IMR-90 (cell line): ENCODE data around the gene HOXC13. TPM values are rescaled to one million over a fixed set of nuclear protein-coding genes. Genes with fewer than 3 reads are reported as not detected.

Experiments
- ATAC-seq: fragments of 200-7000 bp; cut with Tn5 transposase; 2 replicates; pipeline ENCODE4 v1.9.1; 2020; ENCODE audit warnings: low read depth, mild to moderate bottlenecking, moderate library complexity
- BruUV-seq: library from RNA; stranded (reverse); fragments of 400-500 nt; replicated peaks from 2 replicates; lab custom pipeline; 2021; lab: Mats Ljungman, UMichigan
- CTCF ChIA-PET: fragments of 300-600 bp; formaldehyde crosslinking; extraction: SDS; loops from one replicate; lab custom pipeline; 2021; ENCODE audit warnings: antibody characterized with exemption; lab: Yijun Ruan, JAX
- POLR2A ChIA-PET: fragments of 300-600 bp; sonication (Branson Sonifier 250); formaldehyde crosslinking; loops from one replicate; lab custom pipeline; 2022; ENCODE audit warnings: antibody characterized with exemption; ENCODE audit not compliant: unreplicated experiment; lab: Charles Lee
- DNase-seq: peaks from one replicate; pipeline ENCODE4 v3.0.0; 2013
- H2AFZ ChIP-seq: replicated peaks from 2 replicates; pipeline ENCODE3; 2013; ENCODE audit warnings: low read length, mild to moderate bottlenecking; ENCODE audit not compliant: poor library complexity
- H2AK5ac ChIP-seq: 2 replicates; pipeline ENCODE4 v1.6.1; 2013; ENCODE audit warnings: low read depth, low read length, inconsistent platforms
- H2AK9ac ChIP-seq: replicated peaks from 2 replicates; pipeline ENCODE3; 2013; ENCODE audit warnings: mild to moderate bottlenecking, low read depth, low read length, moderate library complexity; ENCODE audit not compliant: poor library complexity
- H2BK120ac ChIP-seq: 2 replicates; pipeline ENCODE4 v1.6.1; 2013; ENCODE audit warnings: low read depth, low read length, inconsistent platforms
- H2BK15ac ChIP-seq: 3 replicates; pipeline ENCODE4 v1.6.1; 2013; ENCODE audit warnings: low read depth, low read length, inconsistent platforms
- H2BK20ac ChIP-seq: 2 replicates; pipeline ENCODE4 v1.6.1; 2013; ENCODE audit warnings: low read depth, mild to moderate bottlenecking, inconsistent platforms, low read length, moderate library complexity
- H2BK5ac ChIP-seq: 2 replicates; pipeline ENCODE4 v1.6.1; 2013; ENCODE audit warnings: mild to moderate bottlenecking, low read depth, low read length, inconsistent platforms; ENCODE audit not compliant: poor library complexity, severe bottlenecking
- H3K14ac ChIP-seq: replicated peaks from 2 replicates; pipeline ENCODE4 v1.6.1; 2013; ENCODE audit warnings: low read depth, low read length, inconsistent platforms
- H3K18ac ChIP-seq: 2 replicates; pipeline ENCODE4 v1.6.1; 2013; ENCODE audit warnings: low read depth, low read length, control low read depth
- H3K23ac ChIP-seq: 2 replicates; pipeline ENCODE4 v1.6.1; 2013; ENCODE audit warnings: low read depth, low read length, inconsistent platforms
- H3K27ac ChIP-seq: 2 replicates; pipeline ENCODE4 v1.5.1; 2013; ENCODE audit warnings: mild to moderate bottlenecking, control low read depth, low read length; ENCODE audit not compliant: insufficient read depth
- H3K27me3 ChIP-seq: 2 replicates; pipeline ENCODE4 v1.6.1; 2013; ENCODE audit warnings: low read length; ENCODE audit not compliant: control insufficient read depth, insufficient read depth
- H3K36me3 ChIP-seq: 2 replicates; pipeline ENCODE4 v1.6.1; 2013; ENCODE audit warnings: low read length, mixed read lengths; ENCODE audit not compliant: control insufficient read depth, insufficient read depth
- H3K4ac ChIP-seq: 2 replicates; pipeline ENCODE4 v1.6.1; 2013; ENCODE audit warnings: low read depth, low read length, inconsistent platforms
- H3K4me1 ChIP-seq: 2 replicates; pipeline ENCODE4 v1.6.1; 2013; ENCODE audit warnings: low read length, mixed read lengths; ENCODE audit not compliant: control insufficient read depth, insufficient read depth
- H3K4me2 ChIP-seq: 2 replicates; pipeline ENCODE4 v1.6.1; 2013; ENCODE audit warnings: low read depth, mild to moderate bottlenecking, control low read depth, low read length, moderate library complexity
- H3K4me3 ChIP-seq: 2 replicates; pipeline ENCODE4 v1.5.1; 2013; ENCODE audit warnings: low read depth, mild to moderate bottlenecking, control low read depth, low read length, moderate library complexity; ENCODE audit not compliant: insufficient read depth
- H3K56ac ChIP-seq: 2 replicates; pipeline ENCODE4 v1.6.1; 2013; ENCODE audit warnings: low read length, inconsistent platforms; ENCODE audit not compliant: insufficient read depth; ENCODE audit errors: extremely low read depth
- H3K79me1 ChIP-seq, 2 experiments: 2 replicates each; pipeline ENCODE4 v1.6.1; 2013; ENCODE audit warnings: low read length in 2 of 2, inconsistent platforms in 1 of 2, low read depth in 1 of 2
- H3K9ac ChIP-seq: 2 replicates; pipeline ENCODE4 v1.6.1; 2013; ENCODE audit warnings: low read depth, low read length, control low read depth
- H3K9me1 ChIP-seq: 2 replicates; pipeline ENCODE4 v1.6.1; 2013; ENCODE audit warnings: low read length, inconsistent platforms; ENCODE audit not compliant: insufficient read depth
- H3K9me3 ChIP-seq: 2 replicates; pipeline ENCODE4 v1.6.1; 2013; ENCODE audit warnings: low read length; ENCODE audit not compliant: control insufficient read depth, insufficient read depth
- H4K20me1 ChIP-seq: 2 replicates; pipeline ENCODE4 v1.6.1; 2013; ENCODE audit warnings: low read length, inconsistent platforms; ENCODE audit not compliant: insufficient read depth
- H4K5ac ChIP-seq: 2 replicates; pipeline ENCODE4 v1.6.1; 2013; ENCODE audit warnings: mild to moderate bottlenecking, low read depth, low read length, control low read depth
- H4K8ac ChIP-seq, 2 experiments: 2 replicates each; pipeline ENCODE4 v1.6.1; 2013; ENCODE audit warnings: low read depth in 2 of 2, low read length in 2 of 2, control low read depth in 1 of 2, inconsistent platforms in 1 of 2
- H4K91ac ChIP-seq: 2 replicates; pipeline ENCODE4 v1.6.1; 2013; ENCODE audit warnings: low read depth, low read length, inconsistent platforms; ENCODE audit not compliant: insufficient read depth
- CHD1 ChIP-seq: IDR thresholded peaks from 2 replicates; pipeline ENCODE4 v1.6.1; 2012; ENCODE audit warnings: low read depth, low read length, improper control_type of control experiment
- MAFK ChIP-seq: IDR thresholded peaks from 2 replicates; pipeline ENCODE4 v1.6.1; 2012; ENCODE audit warnings: low read depth, low read length, improper control_type of control experiment
- POLR2A ChIP-seq: IDR thresholded peaks from 2 replicates; pipeline ENCODE4 v1.6.1; 2012; ENCODE audit warnings: mild to moderate bottlenecking, low read depth, low read length
- WGBS, 2 experiments: methylation state at CpG; one replicate each; pipeline versions ENCODE4 v1.1.5 to v1.1.7; 2013; ENCODE audit warnings: missing lambda C conversion rate in 2 of 2; ENCODE audit not compliant: insufficient read length in 1 of 2; ENCODE audit errors: extremely low coverage in 2 of 2; 5-methylcytosine and 5-hydroxymethylcytosine counted together
- dilution Hi-C: fragments of 300-500 bp; cut with HindIII; formaldehyde crosslinking; loops from one replicate; pipeline ENCODE4 v1.14.3; 2018; ENCODE audit warnings: low sequenced_read_pairs; ENCODE audit not compliant: unreplicated experiment
- in situ Hi-C: fragments of 300-500 bp; cut with MboI; formaldehyde crosslinking; loops from 3 replicates; pipeline ENCODE4 v1.14.3; 2019; ENCODE audit warnings: low sequenced_read_pairs, inconsistent platforms, mixed read lengths
- intact Hi-C: fragments of 100-400 bp; cut with micrococcal nuclease; formaldehyde crosslinking; loops from 2 replicates; pipeline ENCODE4 v1.10.0; 2022
- polyA plus RNA-seq, 3 experiments: library from polyadenylated mRNA; depleted of rRNA; stranded (reverse); fragments of >200 nt; gene quantifications; 2 replicates each; pipeline ENCODE4 v1.2.3, GENCODE V29; 2012; ENCODE audit warnings: low replicate concordance in 1 of 3
- total RNA-seq: library from RNA; depleted of rRNA; stranded (reverse); fragments of >200 nt; gene quantifications from 2 replicates; pipeline ENCODE4 v1.2.3, GENCODE V29; 2012
- TF ChIP-seq, protein P1 (sequence below): fragments of 150-350 bp; IDR thresholded peaks from 2 replicates; pipeline ENCODE4 v1.6.1; 2016; ENCODE audit warnings: low read depth, mild to moderate bottlenecking, low read length, moderate library complexity, borderline replicate concordance
- TF ChIP-seq, protein P2 (sequence below): fragments of 150-350 bp; IDR thresholded peaks from 2 replicates; pipeline ENCODE4 v1.6.1; 2017; ENCODE audit warnings: mild to moderate bottlenecking, antibody characterized with exemption, low read length, low read depth

Gene HOXC13
- total and polyA plus RNA-seq, 2 of the 4 experiments (the other 2 are of a cell fraction): not detected

DNA sequence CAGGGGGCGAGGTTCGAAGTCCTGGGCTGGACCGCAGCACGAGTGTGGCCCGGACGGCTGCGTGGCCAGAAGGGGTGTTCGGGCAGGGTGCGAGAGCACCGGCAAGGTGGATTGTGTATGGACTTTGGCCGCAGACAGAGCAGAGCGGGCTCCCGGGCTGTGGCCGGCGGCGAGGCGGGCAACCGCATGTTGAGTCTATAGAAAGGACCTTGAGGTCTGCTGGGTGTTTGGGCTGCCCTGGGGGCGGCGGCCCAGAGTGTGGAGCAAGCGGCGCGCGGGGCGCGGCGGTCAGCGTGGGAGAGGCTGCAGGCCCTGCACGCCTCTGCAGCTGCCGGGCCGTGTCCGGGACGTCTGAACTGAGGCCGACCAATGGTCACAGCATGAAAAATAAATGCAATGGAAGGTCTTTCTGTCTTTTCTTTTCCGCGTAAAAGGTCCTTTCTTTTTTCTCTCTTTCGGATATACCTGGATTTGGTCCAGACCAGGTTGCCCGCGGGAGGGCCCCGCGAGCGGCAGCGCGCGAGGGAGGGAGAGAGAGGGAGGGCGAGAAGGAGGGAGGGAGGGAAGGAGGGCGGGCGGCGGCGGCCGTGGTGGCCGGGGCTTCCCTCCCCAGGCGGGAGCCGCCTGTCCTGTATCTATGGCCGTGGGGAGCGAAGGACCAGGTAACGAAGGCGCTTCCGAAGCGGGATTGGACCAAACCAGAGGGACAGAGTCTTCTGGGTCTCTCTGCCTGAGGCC, 55.8 kb downstream of the HOXC13 start:
- Histone ChIP-seq H3K18ac (no peak overlapping the region), H3K4me2 (no peak overlapping the region), H3K4me3 (no peak overlapping the region), H3K36me3 (no peaks in the 10 kb centered on the region), H2AK5ac (no peak overlapping the region), H3K27me3 (peaks cover 98% of the 10 kb centered on the region), H3K9me3 (peaks cover 19% of the 10 kb centered on the region), H4K5ac (no peak overlapping the region), H3K27ac (no peak overlapping the region), H2BK20ac (no peak overlapping the region), H3K4ac (no peak overlapping the region), H3K56ac (no peak overlapping the region), H4K20me1 (no peaks in the 10 kb centered on the region; the same call in 1 of the 2 replicates), H3K4me1 (peaks cover 2% of the 10 kb centered on the region; the same call in 1 of the 2 replicates), H4K91ac (no peak overlapping the region), H3K79me1 (no peaks in the 10 kb centered on the region), H3K23ac (no peak overlapping the region), H3K9ac (no peak overlapping the region), H4K8ac (no peak overlapping the region), H2BK15ac (no peak overlapping the region), H3K14ac (no peak overlapping the region), H2AK9ac (peak overlapping the region; percentile 14), H2BK5ac (no peak overlapping the region), H3K9me1 (no peaks in the 10 kb centered on the region), H2BK120ac (no peak overlapping the region), H2AFZ (no peak overlapping the region)
- WGBS, 2 experiments: 8% methylated on average over 25 of the region's 60 CpGs; no CpG with 5 or more reads in 1 of the 2 experiments
- in situ Hi-C loops: loop anchor here (10.0 kb wide), 2 partner anchors 230 to 380 kb away; no protein-coding TSS in a partner anchor
- no peak for DNase-seq
- ChIA-PET CTCF (no interaction called here), POLR2A (no interaction called here)
- no TSS peak for BruUV-seq
- dilution Hi-C loops: no loop called here
- intact Hi-C loops: no loop called here
- no peak; the same call in 1 of the 2 replicates for ATAC-seq
- TF ChIP-seq MAFK (no peak), CHD1 (no peak), POLR2A (no peak)
- TF ChIP-seq, protein P1, sequence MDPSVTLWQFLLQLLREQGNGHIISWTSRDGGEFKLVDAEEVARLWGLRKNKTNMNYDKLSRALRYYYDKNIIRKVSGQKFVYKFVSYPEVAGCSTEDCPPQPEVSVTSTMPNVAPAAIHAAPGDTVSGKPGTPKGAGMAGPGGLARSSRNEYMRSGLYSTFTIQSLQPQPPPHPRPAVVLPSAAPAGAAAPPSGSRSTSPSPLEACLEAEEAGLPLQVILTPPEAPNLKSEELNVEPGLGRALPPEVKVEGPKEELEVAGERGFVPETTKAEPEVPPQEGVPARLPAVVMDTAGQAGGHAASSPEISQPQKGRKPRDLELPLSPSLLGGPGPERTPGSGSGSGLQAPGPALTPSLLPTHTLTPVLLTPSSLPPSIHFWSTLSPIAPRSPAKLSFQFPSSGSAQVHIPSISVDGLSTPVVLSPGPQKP: no peak
- TF ChIP-seq, protein P2, sequence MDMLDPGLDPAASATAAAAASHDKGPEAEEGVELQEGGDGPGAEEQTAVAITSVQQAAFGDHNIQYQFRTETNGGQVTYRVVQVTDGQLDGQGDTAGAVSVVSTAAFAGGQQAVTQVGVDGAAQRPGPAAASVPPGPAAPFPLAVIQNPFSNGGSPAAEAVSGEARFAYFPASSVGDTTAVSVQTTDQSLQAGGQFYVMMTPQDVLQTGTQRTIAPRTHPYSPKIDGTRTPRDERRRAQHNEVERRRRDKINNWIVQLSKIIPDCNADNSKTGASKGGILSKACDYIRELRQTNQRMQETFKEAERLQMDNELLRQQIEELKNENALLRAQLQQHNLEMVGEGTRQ: no peak
